Omental fat pad (tissue), 4 donors: ENCODE measurements around the gene IL18R1. TPM values are rescaled to one million over a fixed set of nuclear protein-coding genes. Genes with fewer than 3 reads are reported as not detected.

Source experiments
- ATAC-seq: fragments of 150-250 bp; one replicate; pipeline ENCODE4 v1.9.1; 2016; ENCODE audit warnings: mild to moderate bottlenecking, moderate library complexity; ENCODE audit not compliant: low FRiP score
- DNase-seq: peaks from one replicate; pipeline ENCODE4 v3.0.0-alpha.2; 2019; ENCODE audit warnings: low spot score
- CTCF ChIP-seq, 3 donors: fragments of 450-650 bp; IDR thresholded peaks; one replicate each; pipeline ENCODE4 v1.5.1; 2016 to 2017; ENCODE audit warnings: antibody characterized with exemption in 3 of 3, mild to moderate bottlenecking in 3 of 3, moderate library complexity in 2 of 3
- total RNA-seq, 4 donors: library from RNA; depleted of rRNA; stranded (reverse); fragments of >200 nt; gene quantifications; one replicate each; pipeline ENCODE4 v1.1.0, GENCODE V29; 2016

The IL18R1 gene
- total RNA-seq, 4 donors from 2014 or later: 5.8 to 51.9 (median 24.4) TPM

- ATAC-seq (no peak), DNase-seq (no peak)
- no peak for TF ChIP-seq CTCF (IDR thresholded peaks at IDR 0.05)
These were observed 19.7 kb upstream of the IL18R1 start for GRCh38 chr2:102335871-102336366.

- ATAC-seq (peak; percentile 57), DNase-seq (no peak)
- no peak for TF ChIP-seq CTCF (IDR thresholded peaks at IDR 0.05)
These were observed 19.1 kb upstream of the IL18R1 start for GRCh38 chr2:102336502-102336945.

- no peak for DNase-seq
- ATAC-seq: peak; percentile 81
- TF ChIP-seq CTCF (IDR thresholded peaks at IDR 0.05): no peak
These were observed 18.6 kb upstream of the IL18R1 start for GRCh38 chr2:102337012-102337411.

- no peak for TF ChIP-seq CTCF (IDR thresholded peaks at IDR 0.05)
- DNase-seq: no peak
- peak; percentile 40 for ATAC-seq
These were observed 17.9 kb upstream of the IL18R1 start for GRCh38 chr2:102337481-102338386.

GRCh38 chr2:102340778-102341177 lies 14.8 kb upstream of the IL18R1 start:
- no peak for TF ChIP-seq CTCF (IDR thresholded peaks at IDR 0.05)
- ATAC-seq (no peak), DNase-seq (no peak)

DNA sequence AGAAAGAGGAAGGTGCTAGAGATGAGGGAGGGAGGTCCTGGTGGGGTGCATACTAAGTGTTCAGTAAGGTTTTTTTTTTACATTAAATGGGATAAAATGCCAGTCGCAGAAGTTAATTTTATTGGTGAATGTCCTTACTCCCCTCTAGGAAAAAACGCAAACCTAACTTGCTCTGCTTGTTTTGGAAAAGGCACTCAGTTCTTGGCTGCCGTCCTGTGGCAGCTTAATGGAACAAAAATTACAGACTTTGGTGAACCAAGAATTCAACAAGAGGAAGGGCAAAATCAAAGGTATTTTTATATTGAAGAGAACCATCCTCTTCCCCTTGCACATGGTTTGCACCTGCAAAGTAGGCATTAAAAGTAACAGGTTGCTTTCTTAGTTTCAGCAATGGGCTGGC lies 12.7 kb upstream of the IL18R1 start:
- no peak for ATAC-seq
- DNase-seq: no peak
- TF ChIP-seq CTCF (IDR thresholded peaks at IDR 0.05): no peak

GRCh38 chr2:102344397-102344796 lies 11.2 kb upstream of the IL18R1 start:
- TF ChIP-seq CTCF (IDR thresholded peaks at IDR 0.05): no peak

More at GRCh38 chr2:102344397-102344796, 11.2 kb upstream of the IL18R1 start:
- DNase-seq (no peak), ATAC-seq (no peak)
